ENCODE data around the gene MRPL19.

Gene MRPL19

DNA sequence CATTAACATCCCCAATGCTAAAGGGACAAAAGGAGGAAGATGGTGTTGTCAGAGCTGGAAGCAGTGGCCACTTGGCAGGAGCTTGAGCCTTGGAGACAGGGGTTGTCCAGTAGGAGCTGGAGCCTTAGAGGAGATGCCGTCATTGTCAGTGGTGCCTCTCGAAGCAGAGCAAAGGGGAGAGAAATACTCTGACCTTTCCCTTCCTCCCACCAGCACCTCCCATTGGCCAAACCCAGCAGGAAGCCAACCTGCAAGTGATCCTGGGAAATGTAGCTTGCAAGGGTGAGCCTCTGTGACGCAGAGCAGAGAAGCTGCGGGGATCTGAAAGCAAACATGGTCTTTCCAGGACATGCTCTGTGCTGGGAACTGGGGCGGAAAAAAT is 33.7 kb upstream of the MRPL19 start:
- in situ Hi-C loops (cut with MboI; ENCODE audit: low sequenced_read_pairs), result loop anchor here (25.0 kb wide), 1 partner anchor 151 kb away; no protein-coding TSS in a partner anchor

DNA sequence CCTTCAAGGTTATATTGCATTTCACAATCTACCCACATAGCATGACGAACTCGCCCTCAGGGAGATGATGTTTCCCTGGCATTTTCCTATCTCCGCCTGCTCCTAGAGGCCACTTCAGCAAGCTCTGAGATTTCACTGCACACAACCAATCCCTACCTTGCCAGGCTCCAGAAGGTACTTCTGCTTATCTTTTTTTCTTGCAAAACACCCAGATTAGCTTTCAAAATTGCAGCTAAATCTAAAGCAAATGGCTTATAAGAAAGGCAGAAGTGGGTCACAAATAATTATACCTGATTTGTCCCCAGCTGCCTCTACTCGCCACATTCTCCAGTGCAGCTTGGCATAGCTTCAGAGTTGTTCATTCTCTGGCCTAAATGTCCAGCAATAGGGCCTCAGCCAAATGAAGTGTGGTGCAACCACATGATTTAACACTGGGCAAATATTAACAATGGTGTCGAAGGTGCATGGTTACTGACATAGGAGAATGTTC is 32.4 kb upstream of the MRPL19 start:
- in situ Hi-C loops (cut with MboI; ENCODE audit: low sequenced_read_pairs), result loop anchor here (25.0 kb wide), 1 partner anchor 152 kb away; no protein-coding TSS in a partner anchor

DNA sequence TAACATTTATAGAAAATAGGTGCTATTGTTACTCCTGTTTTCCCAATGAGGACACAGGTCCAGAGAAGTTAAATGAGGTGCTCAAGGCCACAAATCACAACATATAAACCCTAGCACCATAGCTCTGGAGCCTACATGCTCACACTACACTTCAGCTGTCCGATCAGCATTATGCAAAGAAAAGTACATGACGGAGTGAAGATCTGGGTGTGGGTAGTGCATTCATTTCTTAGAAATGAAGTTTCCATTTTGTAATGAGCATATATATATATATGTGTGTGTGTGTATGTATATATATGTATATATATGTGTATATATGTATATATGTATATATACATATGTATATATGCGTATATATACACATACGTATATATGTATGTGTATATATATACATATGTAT is 30.2 kb upstream of the MRPL19 start:
- in situ Hi-C loops (cut with MboI; ENCODE audit: low sequenced_read_pairs), result loop anchor here (25.0 kb wide), 1 partner anchor 154 kb away; no protein-coding TSS in a partner anchor

DNA sequence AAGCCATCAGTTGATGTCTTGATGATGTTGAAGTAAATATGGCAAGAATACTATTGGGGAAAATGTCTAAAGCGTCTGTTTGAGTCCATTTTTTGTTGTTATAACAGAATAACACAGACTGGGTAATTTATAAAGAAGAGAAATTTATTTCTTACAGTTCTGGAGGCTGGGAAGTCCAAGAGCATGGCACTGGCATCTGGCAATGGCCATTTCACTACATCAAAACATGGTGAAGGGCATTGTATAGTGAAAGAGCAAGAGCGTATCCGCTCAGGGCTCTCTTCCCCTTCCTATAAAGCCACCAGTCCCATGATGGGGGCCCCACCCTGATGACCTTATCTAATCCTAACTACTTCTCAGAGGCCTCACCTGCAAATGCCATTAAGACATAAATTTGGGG is 29.6 kb upstream of the MRPL19 start:
- in situ Hi-C loops (cut with MboI; ENCODE audit: low sequenced_read_pairs), result loop anchor here (25.0 kb wide), 1 partner anchor 155 kb away; no protein-coding TSS in a partner anchor

DNA sequence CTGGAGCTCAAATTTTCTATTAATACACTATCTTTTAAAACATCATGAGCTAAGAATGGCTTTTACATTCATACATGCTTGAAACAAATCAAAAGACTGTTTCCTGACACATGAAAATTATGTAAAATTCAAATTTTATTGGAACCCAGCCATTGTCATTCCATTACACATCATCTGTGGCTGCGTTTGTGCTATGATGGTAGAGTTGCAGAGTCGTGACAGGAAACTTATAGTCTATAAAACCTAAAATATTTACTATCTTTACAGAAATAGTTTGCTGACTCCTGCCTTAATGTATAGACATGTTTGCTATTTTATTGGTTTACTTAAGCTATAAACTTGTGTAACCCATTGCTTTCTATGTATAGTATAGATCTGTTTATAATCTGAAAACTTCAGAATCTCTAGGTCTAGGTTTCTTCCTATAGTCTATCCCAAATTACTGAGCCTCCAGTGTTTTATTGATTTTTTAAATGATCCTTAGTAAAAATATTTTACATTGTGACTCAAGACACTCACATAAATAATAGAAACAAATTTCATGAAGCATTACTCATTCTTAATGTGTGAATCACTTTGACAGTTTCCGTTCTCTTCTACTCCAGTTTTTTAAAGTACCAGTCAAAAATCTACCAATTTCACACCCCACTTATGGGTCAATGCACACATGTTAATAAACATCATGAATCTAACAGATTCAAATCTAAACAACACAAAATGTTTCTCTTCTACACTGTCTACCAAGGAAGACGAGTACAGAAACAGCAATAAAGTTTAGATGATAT is 26.4 kb upstream of the MRPL19 start:
- in situ Hi-C loops (cut with MboI; ENCODE audit: low sequenced_read_pairs), result loop anchor here (25.0 kb wide), 1 partner anchor 158 kb away; no protein-coding TSS in a partner anchor

DNA sequence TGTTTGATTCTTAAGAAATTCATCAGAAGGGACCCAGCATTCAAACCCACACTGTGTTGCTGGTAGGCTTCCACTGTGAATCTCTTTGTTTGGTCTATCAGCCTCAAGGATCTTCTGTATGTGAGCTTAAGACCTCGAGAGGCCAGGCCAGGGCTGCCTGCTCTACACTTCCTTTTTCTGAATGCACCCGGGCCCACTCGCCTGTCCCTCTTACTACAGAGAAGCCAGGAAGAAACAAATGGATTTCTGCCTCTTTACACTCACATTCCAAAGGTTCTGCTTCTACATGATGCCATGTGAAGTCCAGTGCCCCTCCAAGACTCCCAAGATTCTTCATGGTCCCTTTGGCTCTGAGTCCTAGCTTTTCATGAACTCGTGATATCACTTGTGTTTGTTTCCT is 25.4 kb upstream of the MRPL19 start:
- in situ Hi-C loops (cut with MboI; ENCODE audit: low sequenced_read_pairs), result loop anchor here (25.0 kb wide), 1 partner anchor 159 kb away; no protein-coding TSS in a partner anchor

DNA sequence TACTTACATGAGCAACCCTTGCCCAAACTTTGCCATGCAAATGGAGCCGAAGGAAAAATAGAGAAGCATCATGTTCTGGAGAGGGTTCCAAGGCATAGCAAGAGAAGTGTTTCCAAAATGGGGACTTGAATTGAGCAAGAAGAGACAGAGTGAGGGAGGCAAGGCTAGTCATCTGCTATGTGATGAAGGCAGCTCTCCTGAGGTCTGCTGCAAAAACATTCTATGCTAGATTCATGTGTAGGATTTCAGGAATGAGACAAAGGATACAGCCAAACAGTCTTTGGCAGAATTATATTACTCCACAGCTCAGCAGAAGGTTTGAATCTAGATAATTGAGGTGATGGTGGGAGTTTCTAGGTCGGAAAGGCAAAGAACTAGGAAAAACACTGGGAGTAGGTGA is 24.1 kb upstream of the MRPL19 start:
- in situ Hi-C loops (cut with MboI; ENCODE audit: low sequenced_read_pairs), result loop anchor here (25.0 kb wide), 1 partner anchor 160 kb away; no protein-coding TSS in a partner anchor

DNA sequence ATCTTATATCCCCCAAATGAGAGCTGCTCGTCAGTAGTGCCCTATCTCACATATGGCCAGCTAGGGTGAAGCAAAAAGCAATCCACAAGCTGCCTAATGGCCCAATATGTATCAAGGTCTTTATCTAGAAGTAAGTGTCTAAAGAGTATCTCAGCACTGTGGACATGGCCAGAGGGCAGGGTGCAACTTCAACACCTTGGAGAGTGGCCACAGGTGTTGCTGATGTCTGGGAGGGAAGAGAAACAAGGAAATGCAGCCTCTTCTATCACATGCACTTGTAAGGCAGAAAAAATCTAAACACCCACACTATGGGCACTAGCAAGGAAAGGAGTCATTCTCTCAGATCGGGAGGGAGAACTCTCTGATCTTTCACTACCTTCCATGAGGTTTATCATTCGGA is 23.7 kb upstream of the MRPL19 start:
- in situ Hi-C loops (cut with MboI; ENCODE audit: low sequenced_read_pairs), result loop anchor here (25.0 kb wide), 1 partner anchor 161 kb away; no protein-coding TSS in a partner anchor

DNA sequence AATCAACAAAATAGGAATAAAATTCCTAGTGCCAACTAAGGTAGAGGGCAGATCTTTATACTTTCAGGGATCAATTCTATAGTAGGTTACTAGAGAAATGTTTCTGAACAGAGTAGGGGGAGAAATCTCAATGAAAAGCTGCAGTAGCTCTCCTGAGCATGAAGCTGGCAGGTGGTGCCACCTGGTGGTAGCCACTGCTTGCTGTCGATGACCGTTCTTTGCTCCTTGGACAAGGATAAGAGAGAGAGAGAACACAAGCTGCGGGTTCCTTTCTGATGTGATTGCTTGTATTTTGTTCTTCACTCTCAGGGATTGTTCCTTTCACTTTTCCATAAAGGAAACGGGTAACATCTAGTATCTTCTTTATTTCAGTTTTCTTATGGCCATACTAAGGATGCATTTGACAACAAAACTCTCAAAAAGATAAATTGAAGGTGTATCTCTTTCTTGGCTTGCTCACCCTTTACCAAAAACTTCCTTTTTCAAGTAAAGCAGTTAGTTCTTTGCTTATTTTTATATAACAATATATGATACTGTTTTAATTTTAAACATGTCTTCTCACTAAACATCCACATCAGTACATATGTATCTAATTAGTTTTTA is 18.6 kb upstream of the MRPL19 start:
- in situ Hi-C loops (cut with MboI; ENCODE audit: low sequenced_read_pairs), result no loop called here

DNA sequence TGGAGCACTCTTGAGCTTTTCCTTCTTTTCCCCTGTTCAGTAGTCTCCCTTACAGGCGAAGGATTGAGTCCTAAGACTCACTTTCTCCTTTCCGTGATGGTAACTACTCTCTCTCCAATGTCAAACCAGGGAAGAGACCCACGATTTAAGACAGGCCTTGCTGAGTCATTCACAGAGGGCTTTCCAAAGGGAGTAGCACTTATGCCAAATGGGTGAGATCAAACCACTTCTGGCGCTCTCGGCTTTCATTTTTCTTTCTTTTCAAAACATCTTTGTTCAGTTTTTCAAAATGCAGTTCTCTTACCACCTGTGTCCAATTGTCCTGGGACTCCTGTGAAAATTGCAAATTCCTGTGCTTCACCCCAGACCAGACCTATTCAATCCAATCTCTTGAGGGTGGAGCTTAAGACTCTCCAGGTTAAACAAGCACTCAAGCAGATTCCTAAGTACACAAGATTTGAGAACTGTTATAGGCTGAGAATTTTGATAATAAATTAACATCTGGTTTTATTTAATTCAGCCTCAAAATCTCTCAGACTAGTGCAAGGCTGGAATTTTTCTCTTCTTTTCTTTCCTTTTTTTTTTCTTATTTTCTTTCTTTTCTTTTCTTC is 14.4 kb upstream of the MRPL19 start:
- in situ Hi-C loops (cut with MboI; ENCODE audit: low sequenced_read_pairs), result no loop called here

DNA sequence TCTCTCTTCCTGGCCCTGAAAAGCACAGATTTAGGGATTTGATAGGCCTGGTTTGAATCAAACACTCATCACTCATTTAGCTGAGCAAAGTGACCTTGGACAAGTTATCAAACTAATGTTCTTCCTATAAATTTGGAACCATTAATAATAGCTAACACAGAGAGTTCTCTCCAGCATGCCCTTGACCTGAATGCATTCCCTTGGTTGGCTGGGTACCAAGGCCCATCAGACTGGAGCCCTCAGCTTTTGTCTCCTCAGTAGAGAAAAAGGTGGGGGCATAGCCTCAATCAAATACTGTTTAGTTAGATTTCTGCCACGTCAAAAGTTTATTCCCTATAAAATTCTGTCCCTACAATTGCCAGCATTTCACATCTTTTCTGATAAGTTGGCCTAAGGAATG is 13.8 kb upstream of the MRPL19 start:
- in situ Hi-C loops (cut with MboI; ENCODE audit: low sequenced_read_pairs), result no loop called here

DNA sequence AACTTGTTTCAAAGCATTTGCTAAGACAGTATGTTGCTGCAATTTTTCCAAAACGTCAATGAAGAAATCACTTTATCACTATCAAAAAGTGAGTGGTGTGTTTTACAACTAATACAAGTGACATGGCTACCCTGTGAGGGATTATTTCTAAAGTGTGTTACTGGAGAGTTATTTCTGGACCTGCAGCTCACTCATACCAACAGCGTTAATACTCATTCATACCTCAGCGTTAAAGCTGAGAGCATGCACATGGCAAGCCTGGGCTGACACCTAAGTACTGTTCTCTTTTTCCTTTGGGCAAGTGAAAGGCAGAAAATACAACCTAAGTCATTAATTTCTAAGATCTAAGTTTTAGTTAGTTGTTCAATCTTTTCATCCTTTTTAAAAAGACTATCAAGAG is 13.0 kb upstream of the MRPL19 start:
- in situ Hi-C loops (cut with MboI; ENCODE audit: low sequenced_read_pairs), result no loop called here

DNA sequence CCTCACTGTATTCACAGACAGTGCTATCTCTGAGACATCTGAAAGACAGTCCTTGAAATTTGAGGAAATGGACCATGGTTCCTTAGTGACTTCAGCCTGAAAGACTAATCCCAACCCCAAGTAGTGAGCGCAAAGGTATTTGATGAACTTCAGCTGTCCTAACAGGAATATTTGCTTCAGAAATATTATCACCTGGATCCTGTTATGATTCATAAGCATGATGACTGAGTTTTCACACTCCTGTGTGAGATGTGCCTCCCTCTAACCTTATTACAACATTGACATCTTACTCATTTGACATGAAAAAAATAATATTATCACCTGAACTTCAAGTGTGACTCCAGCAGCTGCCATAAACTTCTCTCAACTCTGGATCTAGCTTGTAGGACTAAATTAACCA is 11.6 kb upstream of the MRPL19 start:
- in situ Hi-C loops (cut with MboI; ENCODE audit: low sequenced_read_pairs), result no loop called here

DNA sequence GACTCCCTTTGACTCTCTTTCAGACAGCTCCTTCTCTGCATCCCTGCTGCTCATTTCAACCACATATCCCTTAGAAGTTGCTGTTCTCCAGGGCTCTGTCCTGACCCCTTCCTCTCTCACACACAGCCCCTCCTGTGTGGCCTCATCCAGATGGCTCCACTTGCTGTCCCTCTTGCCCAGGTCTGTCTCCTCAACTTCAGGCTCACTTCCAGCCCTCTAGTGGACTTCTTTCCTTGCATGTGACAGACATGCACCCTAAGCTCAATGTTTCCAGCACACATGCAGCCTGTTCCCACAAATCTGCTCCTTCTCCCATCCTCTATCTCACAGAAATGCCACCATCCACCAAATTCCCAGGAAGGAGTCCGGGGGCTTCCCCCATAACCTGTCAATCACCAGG is 9.0 kb upstream of the MRPL19 start:
- in situ Hi-C loops (cut with MboI; ENCODE audit: low sequenced_read_pairs), result no loop called here

DNA sequence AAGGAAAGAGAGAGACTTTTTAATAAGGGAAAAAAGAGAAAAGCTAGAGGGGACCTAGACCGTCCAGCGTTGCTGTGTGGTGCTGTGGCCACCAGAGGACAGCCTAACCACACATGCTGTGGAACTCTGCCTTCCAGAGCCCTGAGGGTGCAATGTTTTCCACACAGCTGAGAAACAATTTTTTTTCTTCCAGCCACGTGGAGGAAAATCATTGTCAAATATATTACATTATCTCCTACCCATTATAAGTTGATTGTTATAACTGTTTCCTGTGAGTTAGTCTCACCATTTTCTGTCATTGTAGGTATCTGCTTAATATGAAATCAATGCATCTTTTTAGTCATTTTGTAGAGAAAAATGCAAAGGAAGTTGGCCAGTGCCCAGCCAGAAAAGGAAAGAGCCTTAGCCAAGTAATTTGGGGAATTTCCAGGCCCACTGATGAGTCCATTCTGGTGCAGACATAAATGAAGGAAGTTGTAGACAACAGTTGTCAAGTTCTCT is 5.9 kb upstream of the MRPL19 start:
- in situ Hi-C loops (cut with MboI; ENCODE audit: low sequenced_read_pairs), result no loop called here

DNA sequence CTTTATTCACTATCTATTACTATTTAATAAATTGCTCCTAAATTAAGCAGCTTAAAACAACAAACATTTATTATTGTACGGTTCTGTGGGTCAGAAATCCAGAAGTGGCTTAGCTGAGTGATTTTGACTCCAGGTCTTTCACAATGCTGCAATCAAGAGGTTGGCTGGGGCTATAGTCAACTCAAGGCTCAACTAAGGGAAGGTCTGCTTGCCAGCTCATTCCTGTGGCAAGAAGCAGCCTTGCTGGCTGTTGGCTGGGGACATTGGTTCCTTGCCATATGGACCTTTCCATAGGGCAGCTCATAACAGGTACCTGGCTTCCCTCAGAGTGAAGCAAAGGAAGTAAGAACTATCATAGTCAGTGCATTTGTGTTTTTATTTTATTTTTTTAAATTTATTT is 5.0 kb upstream of the MRPL19 start:
- in situ Hi-C loops (cut with MboI; ENCODE audit: low sequenced_read_pairs), result no loop called here

DNA sequence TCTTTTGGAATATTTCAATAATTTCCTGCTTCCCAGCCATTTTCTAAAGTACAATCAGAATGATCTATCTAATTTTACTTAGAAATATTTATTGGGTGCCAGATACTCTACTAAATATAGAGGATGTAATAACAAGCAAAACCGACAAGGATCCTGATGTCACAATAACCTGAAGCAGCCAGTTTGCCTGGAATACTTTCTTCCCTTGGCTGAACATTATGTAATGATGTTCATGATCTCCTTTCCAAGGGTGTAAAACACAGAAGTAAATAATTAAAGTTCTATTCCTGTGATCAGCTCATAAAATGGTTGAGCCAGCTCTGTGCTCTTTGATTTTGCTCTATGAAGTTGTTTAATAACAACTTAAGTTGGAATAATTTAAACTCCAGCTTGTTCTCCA is 2.6 kb upstream of the MRPL19 start:
- in situ Hi-C loops (cut with MboI; ENCODE audit: low sequenced_read_pairs), result no loop called here

DNA sequence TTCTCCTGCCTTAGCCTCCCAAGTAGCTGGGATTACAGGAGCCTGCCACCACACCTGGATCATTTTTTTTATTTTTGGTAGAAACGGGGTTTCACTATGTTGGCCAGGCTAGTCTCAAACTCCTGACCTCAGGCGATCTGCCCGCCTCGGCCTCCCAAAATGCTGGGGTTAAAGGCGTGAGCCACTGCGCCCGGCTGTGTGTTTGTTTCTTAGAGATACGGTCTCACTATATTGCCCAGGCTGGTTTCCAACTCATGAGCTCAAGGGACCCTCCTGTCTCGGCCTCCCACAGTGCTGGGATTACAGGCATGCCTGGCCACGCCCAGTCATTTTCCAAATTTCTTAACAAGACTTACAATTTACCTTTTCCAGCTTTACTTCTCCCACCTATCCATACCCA is 940 bp upstream of the MRPL19 start:
- in situ Hi-C loops (cut with MboI; ENCODE audit: low sequenced_read_pairs), result no loop called here

DNA sequence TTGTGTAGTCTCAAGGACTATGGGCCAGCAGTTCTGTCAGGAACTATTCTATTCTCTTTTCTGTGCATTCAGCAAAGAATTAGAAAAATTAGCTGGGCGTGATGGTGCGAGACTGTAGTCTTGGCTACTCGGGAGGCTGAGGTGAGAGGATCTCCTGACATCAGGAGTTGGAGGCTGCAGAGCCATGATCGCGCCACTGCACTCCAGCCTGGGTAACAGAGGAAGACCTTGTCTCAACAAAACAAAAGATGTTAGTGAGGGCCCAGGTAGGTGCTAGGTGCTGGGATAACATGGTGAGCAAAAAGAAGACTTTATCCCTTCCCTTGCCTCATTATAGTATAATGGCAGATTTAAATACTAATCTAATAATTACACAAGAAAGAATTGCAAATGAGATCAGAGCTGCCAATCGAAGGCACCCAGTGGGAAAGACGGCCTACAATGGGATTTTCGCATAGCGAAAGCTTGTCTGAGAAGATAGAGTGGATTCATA is 447 bp upstream of the MRPL19 start:
- in situ Hi-C loops (cut with MboI; ENCODE audit: low sequenced_read_pairs), result no loop called here

DNA sequence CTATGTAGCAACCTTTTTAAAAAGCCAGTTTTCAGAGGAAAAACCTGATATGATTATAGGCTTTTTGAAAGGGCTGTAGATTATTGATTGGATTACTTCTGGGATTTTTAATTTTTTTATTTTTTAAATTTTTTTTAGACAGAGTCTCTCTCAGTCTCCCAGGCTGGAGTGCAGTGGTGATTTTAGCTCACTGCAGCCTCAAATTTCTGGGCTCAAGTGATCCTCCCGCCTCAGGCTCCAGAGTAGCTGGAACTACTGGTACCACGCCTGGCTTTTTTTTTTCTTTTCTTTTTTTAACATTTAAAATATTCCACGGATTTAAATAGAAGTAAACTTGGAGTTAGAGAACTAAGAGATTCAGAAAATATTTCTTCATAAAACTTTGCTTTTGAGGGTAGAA is 1.2 kb downstream of the MRPL19 start:
- in situ Hi-C loops (cut with MboI; ENCODE audit: low sequenced_read_pairs), result no loop called here

DNA sequence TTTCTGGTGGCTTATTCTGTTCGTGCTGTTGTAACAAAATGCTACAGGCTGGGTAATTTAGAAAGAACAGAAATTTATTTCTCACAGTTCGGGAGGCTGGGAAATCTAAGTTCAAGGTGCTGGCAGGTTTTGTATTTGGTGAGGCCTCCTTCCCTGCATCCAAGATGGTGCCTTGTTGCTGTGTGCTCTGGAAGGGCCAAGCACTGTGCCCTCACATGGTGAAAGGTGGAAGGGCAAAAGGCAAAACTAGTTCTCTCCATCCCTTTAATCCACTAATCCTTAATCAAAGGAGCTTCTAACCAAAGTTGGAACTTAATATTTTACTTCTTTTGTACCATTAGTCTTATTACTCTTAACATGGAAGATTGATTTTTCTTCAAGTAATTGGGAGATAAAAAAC is 7.4 kb downstream of the MRPL19 start:
- in situ Hi-C loops (cut with MboI; ENCODE audit: low sequenced_read_pairs), result no loop called here

All from hTERT RPE-1 (cell line).